NCI-H128 (cell line): ENCODE measurements around the gene TMPRSS3.

ENCODE experiments used
- DNase-seq: peaks from one replicate; lab custom pipeline; 2025; ENCODE audit not compliant: unreplicated experiment; lab: John Stamatoyannopoulos, UW

The TMPRSS3 gene

GRCh38 chr21:42395905-42396651 lies at the start of gene TMPRSS3:
TMPRSS3 (minus strand) TSS chr21:42396052; CDS start chr21:42395417, 635 bp downstream.
- no peak for DNase-seq

GRCh38 chr21:42445311-42445710 lies 49.5 kb upstream of the TMPRSS3 start:
- DNase-seq, result no peak

- DNase-seq, result no peak
Observed at GRCh38 chr21:42444745-42445059, 48.9 kb upstream of the TMPRSS3 start.

- DNase-seq, result no peak
Observed at GRCh38 chr21:42443876-42444744, 48.3 kb upstream of the TMPRSS3 start.

GRCh38 chr21:42443181-42443785 lies 47.4 kb upstream of the TMPRSS3 start:
- no peak for DNase-seq

- no peak for DNase-seq
Observed at GRCh38 chr21:42441963-42442362, 46.1 kb upstream of the TMPRSS3 start.

- no peak for DNase-seq
Observed at GRCh38 chr21:42440187-42440792, 44.4 kb upstream of the TMPRSS3 start.

- DNase-seq, result no peak
Observed at GRCh38 chr21:42439284-42440186, 43.7 kb upstream of the TMPRSS3 start.

GRCh38 chr21:42438316-42439205 lies 42.7 kb upstream of the TMPRSS3 start:
- no peak for DNase-seq

- DNase-seq, result no peak
Observed at GRCh38 chr21:42437786-42438185, 41.9 kb upstream of the TMPRSS3 start.

GRCh38 chr21:42436914-42437313 lies 41.1 kb upstream of the TMPRSS3 start:
- DNase-seq, result no peak

GRCh38 chr21:42435833-42436232 lies 40.0 kb upstream of the TMPRSS3 start:
- DNase-seq, result no peak

GRCh38 chr21:42435401-42435800 lies 39.5 kb upstream of the TMPRSS3 start:
- no peak for DNase-seq

GRCh38 chr21:42434884-42435283 lies 39.0 kb upstream of the TMPRSS3 start:
- DNase-seq, result no peak

- no peak for DNase-seq
Observed at GRCh38 chr21:42433946-42434551, 38.2 kb upstream of the TMPRSS3 start.

GRCh38 chr21:42432695-42433094 lies 36.8 kb upstream of the TMPRSS3 start:
- no peak for DNase-seq

- no peak for DNase-seq
Observed at GRCh38 chr21:42431196-42431595, 35.3 kb upstream of the TMPRSS3 start.

- no peak for DNase-seq
Observed at GRCh38 chr21:42430521-42430920, 34.7 kb upstream of the TMPRSS3 start.

- no peak for DNase-seq
Observed at GRCh38 chr21:42429856-42430255, 34.0 kb upstream of the TMPRSS3 start.
